WTC11 (cell line): Measurements from ENCODE around the gene NRXN3. TPM values are rescaled to one million over a fixed set of nuclear protein-coding genes. Genes with fewer than 3 reads are reported as not detected.

Experiments used
- ATAC-seq: fragments of 200-7000 bp; cut with Tn5 transposase; 2 replicates; pipeline ENCODE4 v1.10.0; 2021; ENCODE audit warnings: mild to moderate bottlenecking, moderate library complexity
- CTCF ChIA-PET: fragments of 300-600 bp; sonication (Branson Sonifier 250); formaldehyde crosslinking; loops from one replicate; lab custom pipeline; 2021; ENCODE audit warnings: antibody characterized with exemption; lab: Charles Lee
- POLR2A ChIA-PET: fragments of 350-600 bp; sonication (Branson Sonifier 250); formaldehyde crosslinking; loops from one replicate; lab custom pipeline; 2021; ENCODE audit warnings: antibody characterized with exemption; lab: Charles Lee
- DNase-seq: peaks from one replicate; pipeline ENCODE4 v3.0.0; 2021; ENCODE audit warnings: low spot score
- H3K27ac Mint-ChIP-seq: 2 replicates; pipeline ENCODE4 v1.8.0; 2021; ENCODE audit warnings: mixed read lengths
- H3K27me3 Mint-ChIP-seq: 2 replicates; pipeline ENCODE4 v1.8.0; 2021; ENCODE audit warnings: low read depth, mild to moderate bottlenecking, moderate library complexity, mixed read lengths
- H3K36me3 Mint-ChIP-seq: 2 replicates; pipeline ENCODE4 v1.8.0; 2021; ENCODE audit warnings: mixed read lengths
- H3K4me1 Mint-ChIP-seq: 2 replicates; pipeline ENCODE4 v1.8.0; 2022; ENCODE audit warnings: mixed read lengths
- H3K4me3 Mint-ChIP-seq: 2 replicates; pipeline ENCODE4 v1.8.0; 2021; ENCODE audit warnings: mild to moderate bottlenecking, moderate library complexity, mixed read lengths
- H3K9me3 Mint-ChIP-seq: 2 replicates; pipeline ENCODE4 v1.8.0; 2021; ENCODE audit warnings: mixed read lengths
- AR ChIP-seq: fragments of 250-450 bp; sonication (Bioruptor Pico); IDR thresholded peaks from 2 replicates; pipeline ENCODE4 v1.9.0; 2021; ENCODE audit warnings: mild to moderate bottlenecking
- CBFB ChIP-seq: sonication (generic); formaldehyde crosslinking; IDR thresholded peaks from 2 replicates; pipeline ENCODE4 v1.8.1; 2022; ENCODE audit warnings: mild to moderate bottlenecking, low read depth, missing genetic modification reagents
- CDX4 ChIP-seq: fragments of 250-450 bp; sonication (Bioruptor Pico); IDR thresholded peaks from 2 replicates; pipeline ENCODE4 v1.9.0; 2021; ENCODE audit warnings: moderate library complexity, mild to moderate bottlenecking, inconsistent platforms, borderline replicate concordance
- ESRRA ChIP-seq: sonication (generic); formaldehyde crosslinking; IDR thresholded peaks from 2 replicates; pipeline ENCODE4 v1.8.1; 2022; ENCODE audit warnings: mild to moderate bottlenecking, missing genetic modification reagents, borderline replicate concordance
- FOXK1 ChIP-seq: sonication (generic); formaldehyde crosslinking; IDR thresholded peaks from 2 replicates; pipeline ENCODE4 v1.8.0; 2022; ENCODE audit warnings: mild to moderate bottlenecking, moderate library complexity, missing genetic modification reagents
- GRHL2 ChIP-seq: fragments of 250-450 bp; sonication (Bioruptor Pico); IDR thresholded peaks from 2 replicates; pipeline ENCODE4 v1.8.0; 2022; ENCODE audit warnings: mild to moderate bottlenecking, moderate library complexity; ENCODE audit not compliant: insufficient replicate concordance, severe bottlenecking
- MLX ChIP-seq: sonication (generic); formaldehyde crosslinking; IDR thresholded peaks from 2 replicates; pipeline ENCODE4 v1.8.1; 2023; ENCODE audit warnings: mild to moderate bottlenecking, missing genetic modification reagents, moderate library complexity
- PRRX2 ChIP-seq: fragments of 250-450 bp; sonication (Bioruptor Pico); IDR thresholded peaks from 2 replicates; pipeline ENCODE4 v1.8.0; 2021; ENCODE audit warnings: mild to moderate bottlenecking
- TEAD1 ChIP-seq: sonication (generic); formaldehyde crosslinking; IDR thresholded peaks from 2 replicates; pipeline ENCODE4 v1.8.0; 2022; ENCODE audit warnings: mild to moderate bottlenecking, missing genetic modification reagents
- ZNF121 ChIP-seq: sonication (generic); formaldehyde crosslinking; IDR thresholded peaks from 2 replicates; pipeline ENCODE4 v1.8.0; 2023; ENCODE audit warnings: missing genetic modification reagents
- ZNF317 ChIP-seq: sonication (generic); formaldehyde crosslinking; IDR thresholded peaks from 2 replicates; pipeline ENCODE4 v1.8.1; 2023; ENCODE audit warnings: low read depth, mild to moderate bottlenecking, moderate library complexity, missing genetic modification reagents, borderline replicate concordance
- ZNF423 ChIP-seq: fragments of 250-450 bp; sonication (Bioruptor Pico); IDR thresholded peaks from 2 replicates; pipeline ENCODE4 v2.1.2; 2022; ENCODE audit warnings: mild to moderate bottlenecking, moderate library complexity
- ZNF425 ChIP-seq: fragments of 250-450 bp; sonication (Bioruptor Pico); conservative IDR thresholded peaks from 2 replicates; pipeline ENCODE4 v1.9.0; 2021; ENCODE audit warnings: mild to moderate bottlenecking
- ZNF532 ChIP-seq: fragments of 250-450 bp; sonication (Bioruptor Pico); IDR thresholded peaks from 2 replicates; pipeline ENCODE4 v1.9.0; 2021; ENCODE audit warnings: mild to moderate bottlenecking, borderline replicate concordance
- total RNA-seq: library from RNA; stranded (reverse); gene quantifications from 3 replicates; pipeline ENCODE4 v1.2.3, GENCODE V29; 2021

Gene NRXN3
- total RNA-seq, 1 experiment from 2014 or later: 3.0 TPM

- Mint-ChIP-seq H3K27me3 (no peaks in the 10 kb centered on the region), H3K4me3 (no peak overlapping the region), H3K9me3 (no peaks in the 10 kb centered on the region), H3K36me3 (no peaks in the 10 kb centered on the region), H3K27ac (no peak overlapping the region), H3K4me1 (peaks cover 20% of the 10 kb centered on the region)
- ATAC-seq (no peak), DNase-seq (no peak)
- CTCF ChIA-PET: no interaction called here
- TF ChIP-seq MLX (CRISPR knock-in tag) (no peak), FOXK1 (no peak), ESRRA (no peak), PRRX2 (CRISPR knock-in tag) (no peak), ZNF121 (CRISPR knock-in tag) (no peak), CDX4 (CRISPR knock-in tag) (no peak)
- POLR2A ChIA-PET: no interaction called here
Observed at GRCh38 chr14:78324353-78324752, 154.2 kb downstream of the NRXN3 start.

GRCh38 chr14:78325911-78326310, 155.7 kb downstream of the NRXN3 start:
- ATAC-seq (no peak), DNase-seq (no peak)
- Mint-ChIP-seq H3K9me3 (no peaks in the 10 kb centered on the region), H3K4me3 (no peak overlapping the region), H3K27me3 (no peaks in the 10 kb centered on the region; the same call in 1 of the 2 replicates), H3K27ac (no peak overlapping the region), H3K36me3 (no peaks in the 10 kb centered on the region), H3K4me1 (peaks cover 11% of the 10 kb centered on the region)
- CTCF ChIA-PET: interaction anchor here (1.0 kb wide), 1 partner anchor 9 kb away, joined by 3 read pairs; no protein-coding TSS in a partner anchor
- TF ChIP-seq ZNF532 (no peak), ZNF425 (CRISPR knock-in tag) (no peak), AR (CRISPR knock-in tag) (no peak), ZNF317 (CRISPR knock-in tag) (no peak), GRHL2 (CRISPR knock-in tag) (no peak), ZNF423 (no peak), TEAD1 (CRISPR knock-in tag) (no peak), CBFB (no peak)
- POLR2A ChIA-PET: no interaction called here
